ENCODE measurements around the gene C19orf73. TPM values are rescaled to one million over a fixed set of nuclear protein-coding genes. Genes with fewer than 3 reads are reported as not detected.

The C19orf73 gene, protein sequence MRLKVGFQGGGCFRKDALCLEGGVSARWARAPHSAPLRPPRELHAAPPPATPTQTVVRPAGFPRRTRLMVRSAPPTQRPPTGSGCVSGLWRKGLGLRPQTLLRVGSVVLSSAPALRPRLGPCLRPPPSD
- 1 to 10 TPM; 1.4 to 2.1 (median 1.6) TPM for total RNA-seq
- polyA plus RNA-seq: 1 to 10 TPM; 4.9 to 9.8 TPM

- H3K4me3 ChIP-seq: peak within 1 kb of the TSS; percentile 47 to 71 (median 59)
- H3K4me1 ChIP-seq: peaks cover 0 to 13% (median 10%) of the 10 kb centered on the region in 3 donors
- intact Hi-C loops (cut with DNase I): no loop called here
- H3K9me3 ChIP-seq: no peaks in the 10 kb centered on the region
- ATAC-seq (peak; percentile 85 to 92 (median 86)), FAIRE-seq (peak; percentile 56), DNase-seq (peak; percentile 95 to 99 (median 97))
- peak within 1 kb of the TSS; percentile 97 to 100 (median 99) for H3K27ac ChIP-seq
- no peaks in the 10 kb centered on the region for H3K36me3 ChIP-seq
- TF ChIP-seq, protein P1, sequence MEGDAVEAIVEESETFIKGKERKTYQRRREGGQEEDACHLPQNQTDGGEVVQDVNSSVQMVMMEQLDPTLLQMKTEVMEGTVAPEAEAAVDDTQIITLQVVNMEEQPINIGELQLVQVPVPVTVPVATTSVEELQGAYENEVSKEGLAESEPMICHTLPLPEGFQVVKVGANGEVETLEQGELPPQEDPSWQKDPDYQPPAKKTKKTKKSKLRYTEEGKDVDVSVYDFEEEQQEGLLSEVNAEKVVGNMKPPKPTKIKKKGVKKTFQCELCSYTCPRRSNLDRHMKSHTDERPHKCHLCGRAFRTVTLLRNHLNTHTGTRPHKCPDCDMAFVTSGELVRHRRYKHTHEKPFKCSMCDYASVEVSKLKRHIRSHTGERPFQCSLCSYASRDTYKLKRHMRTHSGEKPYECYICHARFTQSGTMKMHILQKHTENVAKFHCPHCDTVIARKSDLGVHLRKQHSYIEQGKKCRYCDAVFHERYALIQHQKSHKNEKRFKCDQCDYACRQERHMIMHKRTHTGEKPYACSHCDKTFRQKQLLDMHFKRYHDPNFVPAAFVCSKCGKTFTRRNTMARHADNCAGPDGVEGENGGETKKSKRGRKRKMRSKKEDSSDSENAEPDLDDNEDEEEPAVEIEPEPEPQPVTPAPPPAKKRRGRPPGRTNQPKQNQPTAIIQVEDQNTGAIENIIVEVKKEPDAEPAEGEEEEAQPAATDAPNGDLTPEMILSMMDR (IDR thresholded peaks at IDR 0.05): no peak
- no peaks in the 10 kb centered on the region for H3K27me3 ChIP-seq
- 1% methylated on average over 68 to 85 of the region's 85 CpGs for WGBS, 2 donors
Measured at GRCh38 chr19:49118565-49119410, at the start of gene C19orf73. TSS of gene C19orf73 (minus strand) at chr19:49119143. CDS start at chr19:49119022, 121 bp downstream.

- Histone ChIP-seq H3K36me3 (no peaks in the 10 kb centered on the region), H3K4me3 (no peak overlapping the region), H3K9me3 (no peaks in the 10 kb centered on the region), H3K27me3 (no peaks in the 10 kb centered on the region), H3K4me1 (peaks cover 7 to 12% (median 8%) of the 10 kb centered on the region in 3 donors), H3K27ac (no peak overlapping the region)
- DNase-seq: no peak
- intact Hi-C loops (cut with DNase I): no loop called here
- TF ChIP-seq, protein P1 (IDR thresholded peaks at IDR 0.05): no peak
- no peak for FAIRE-seq
- no peak for ATAC-seq
- WGBS, 2 donors: 94 to 98% methylated on average over 22 to 23 of the region's 23 CpGs
Measured at GRCh38 chr19:49168421-49168820, 49.5 kb upstream of the C19orf73 start.

GRCh38 chr19:49167857-49168409, 49.0 kb upstream of the C19orf73 start:
- H3K4me3 ChIP-seq: no peak overlapping the region
- no peak for DNase-seq
- WGBS, 2 donors: 90 to 93% methylated on average over 25 of the region's 25 CpGs

DNA sequence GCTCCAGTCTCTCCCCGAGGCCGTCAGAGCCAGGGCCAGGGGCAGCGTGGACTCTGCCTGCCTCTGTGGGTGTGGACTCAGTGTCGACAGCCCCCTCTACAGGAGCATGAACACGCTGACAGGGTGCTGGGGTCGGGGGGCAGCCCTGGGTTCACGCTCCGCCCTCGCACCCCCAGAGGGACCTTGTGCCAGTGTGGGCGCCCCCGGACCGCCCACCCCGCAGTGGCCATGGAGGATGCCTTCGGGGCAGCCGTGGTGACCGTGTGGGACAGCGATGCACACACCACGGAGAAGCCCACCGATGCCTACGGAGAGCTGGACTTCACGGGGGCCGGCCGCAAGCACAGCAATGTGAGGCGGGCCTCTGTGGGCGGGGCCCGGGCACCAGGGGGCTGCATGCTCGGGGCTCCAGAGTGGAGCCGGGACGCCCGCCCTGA, 46.9 kb upstream of the C19orf73 start:
- H3K4me3 ChIP-seq: no peak overlapping the region
- ATAC-seq (peak in 2 of 4 donors; percentile 7 to 20), FAIRE-seq (no peak), DNase-seq (no peak)
- WGBS, 2 donors: 77% methylated on average over 28 to 30 of the region's 30 CpGs
- intact Hi-C loops (cut with DNase I): no loop called here
- H3K9me3 ChIP-seq: no peaks in the 10 kb centered on the region
- H3K36me3 ChIP-seq: no peaks in the 10 kb centered on the region
- H3K4me1 ChIP-seq: peaks cover 7 to 12% (median 8%) of the 10 kb centered on the region in 3 donors
- peak overlapping the region in 3 of 4 donors; percentile 63 to 79 (median 77) for H3K27ac ChIP-seq
- TF ChIP-seq, protein P1 (IDR thresholded peaks at IDR 0.05): no peak
- H3K27me3 ChIP-seq: no peaks in the 10 kb centered on the region

More at GRCh38 chr19:49167857-49168409, 49.0 kb upstream of the C19orf73 start:
- H3K27ac ChIP-seq: no peak overlapping the region
- intact Hi-C loops (cut with DNase I): no loop called here
- no peaks in the 10 kb centered on the region for H3K27me3 ChIP-seq
- FAIRE-seq (no peak), ATAC-seq (no peak)
- H3K9me3 ChIP-seq: no peaks in the 10 kb centered on the region
- TF ChIP-seq, protein P1 (IDR thresholded peaks at IDR 0.05): no peak
- peaks cover 7 to 12% (median 8%) of the 10 kb centered on the region in 3 donors for H3K4me1 ChIP-seq
- H3K36me3 ChIP-seq: no peaks in the 10 kb centered on the region

All from pancreas (tissue), 10 donors.